ENCODE data around the gene OLIG2.

OLIG2 gene

DNA sequence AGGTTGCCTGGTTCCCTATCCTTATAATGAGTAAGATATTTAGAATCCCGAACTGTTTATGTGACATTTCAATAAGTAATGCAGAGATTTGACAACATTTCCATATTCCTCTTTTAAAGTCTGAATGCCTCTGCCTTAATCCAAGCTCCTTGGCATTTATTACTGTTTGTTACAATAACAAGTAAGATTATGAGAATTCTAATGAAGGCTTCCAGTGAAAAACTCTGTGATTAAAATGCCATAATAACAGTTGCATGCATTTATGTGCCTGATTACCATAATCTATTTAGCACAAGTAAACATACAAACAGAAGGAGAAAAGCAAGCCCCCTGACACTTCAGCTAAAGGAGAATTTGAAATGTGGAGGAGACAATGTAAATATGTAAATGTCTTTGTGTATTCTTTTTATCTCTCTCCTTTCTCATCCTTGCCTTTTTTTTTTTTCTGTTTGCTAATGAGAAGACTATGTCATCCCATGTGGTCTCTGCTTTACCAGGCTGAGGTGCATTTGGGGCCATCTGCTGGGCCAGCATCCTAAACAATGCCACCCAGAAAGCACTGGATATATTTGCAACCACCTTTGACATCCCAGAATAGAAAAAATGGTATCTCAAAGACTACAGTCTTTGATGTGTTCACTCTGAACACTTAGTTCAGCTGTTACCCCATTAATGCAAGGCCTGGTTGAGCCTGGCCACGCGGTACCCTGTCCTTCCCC is 17.2 kb upstream of the OLIG2 start:
- CTCF ChIA-PET = interaction anchor here (0.5 kb wide), 1 partner anchor 40 kb away, joined by 3 read pairs; no protein-coding TSS in a partner anchor

DNA sequence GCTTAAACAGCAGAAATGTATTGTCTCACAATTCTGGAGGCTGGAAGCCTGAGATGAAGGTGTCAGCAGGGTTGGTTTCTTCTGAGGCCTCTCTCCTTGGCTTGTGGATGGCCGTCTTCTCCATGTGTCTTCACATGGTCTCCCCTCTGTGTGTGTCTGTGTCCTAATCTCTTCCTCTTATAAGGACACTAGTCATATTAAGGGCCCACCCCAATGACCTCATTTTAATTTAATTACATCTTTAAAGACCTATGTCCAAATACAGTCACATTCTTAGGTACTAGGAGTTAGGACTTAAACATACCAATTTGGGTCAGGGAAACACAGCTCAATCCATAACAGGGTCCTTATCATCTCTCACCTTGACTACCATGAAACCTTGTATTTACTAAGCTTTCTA is 14.8 kb upstream of the OLIG2 start:
- POLR2A ChIA-PET = interaction anchor here (0.9 kb wide), 1 partner anchor 15 kb away, joined by 3 read pairs; the partner anchor contains the start of gene OLIG2
- TF ChIP-seq BHLHE40 (IDR thresholded peaks at IDR 0.05; ENCODE audit: borderline replicate concordance) = no peak
- CTCF ChIA-PET = no interaction called here
- DNase-seq (ENCODE audit: extremely low spot score) = no peak

More for the DNA sequence above, 17.2 kb upstream of the OLIG2 start:
- POLR2A ChIA-PET = interaction anchor here (0.6 kb wide), 1 partner anchor 50 kb away, joined by 3 read pairs; no protein-coding TSS in a partner anchor
- DNase-seq (ENCODE audit: extremely low spot score) = no peak
- TF ChIP-seq ARNT (IDR thresholded peaks at IDR 0.05) = no peak
- TF ChIP-seq FOXM1 (IDR thresholded peaks at IDR 0.05; ENCODE audit: borderline replicate concordance) = no peak
- no peak for TF ChIP-seq CTBP1 (IDR thresholded peaks at IDR 0.05; ENCODE audit: borderline replicate concordance)
- TF ChIP-seq, protein P1, sequence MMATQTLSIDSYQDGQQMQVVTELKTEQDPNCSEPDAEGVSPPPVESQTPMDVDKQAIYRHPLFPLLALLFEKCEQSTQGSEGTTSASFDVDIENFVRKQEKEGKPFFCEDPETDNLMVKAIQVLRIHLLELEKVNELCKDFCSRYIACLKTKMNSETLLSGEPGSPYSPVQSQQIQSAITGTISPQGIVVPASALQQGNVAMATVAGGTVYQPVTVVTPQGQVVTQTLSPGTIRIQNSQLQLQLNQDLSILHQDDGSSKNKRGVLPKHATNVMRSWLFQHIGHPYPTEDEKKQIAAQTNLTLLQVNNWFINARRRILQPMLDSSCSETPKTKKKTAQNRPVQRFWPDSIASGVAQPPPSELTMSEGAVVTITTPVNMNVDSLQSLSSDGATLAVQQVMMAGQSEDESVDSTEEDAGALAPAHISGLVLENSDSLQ (IDR thresholded peaks at IDR 0.05) = no peak
- no peak for TF ChIP-seq LEF1 (IDR thresholded peaks at IDR 0.05; ENCODE audit: borderline replicate concordance)
- no peak for TF ChIP-seq TARDBP (IDR thresholded peaks at IDR 0.05)
- TF ChIP-seq HDGF (IDR thresholded peaks at IDR 0.05; ENCODE audit: borderline replicate concordance) = no peak
- TF ChIP-seq ELF4 (IDR thresholded peaks at IDR 0.05) = no peak
- TF ChIP-seq FOXA1 (IDR thresholded peaks at IDR 0.05) = no peak
- no peak for TF ChIP-seq SUZ12 (IDR thresholded peaks at IDR 0.05)
- TF ChIP-seq SP1 (IDR thresholded peaks at IDR 0.05) = no peak
- TF ChIP-seq ZNF384 (IDR thresholded peaks at IDR 0.05) = no peak
- no peak for TF ChIP-seq NFRKB (IDR thresholded peaks at IDR 0.05)
- TF ChIP-seq BHLHE40 (IDR thresholded peaks at IDR 0.05; ENCODE audit: borderline replicate concordance) = no peak
- TF ChIP-seq L3MBTL2 (conservative IDR thresholded peaks at IDR 0.05) = no peak
- no peak for TF ChIP-seq FOXK2 (IDR thresholded peaks at IDR 0.05)

DNA sequence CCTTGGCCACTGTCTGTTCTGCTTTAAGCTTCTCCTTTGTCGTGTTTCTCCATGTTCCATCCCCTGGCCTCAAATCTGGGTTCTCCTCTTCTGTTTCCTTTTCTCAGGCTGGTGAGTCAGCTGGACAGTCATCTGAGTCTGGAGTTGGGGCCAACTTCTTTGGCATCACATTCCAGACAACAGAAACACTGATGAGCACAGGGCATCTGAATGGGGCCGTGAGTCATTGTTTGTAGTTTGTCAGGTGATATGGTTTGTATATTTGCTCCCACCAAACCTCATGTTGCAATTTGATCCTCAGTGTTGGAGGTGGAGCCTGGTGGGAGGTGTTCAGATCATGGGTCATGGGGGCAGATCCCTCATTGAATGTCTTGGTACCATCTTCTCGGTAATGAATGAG is 14.3 kb upstream of the OLIG2 start:
- CTCF ChIA-PET = no interaction called here
- POLR2A ChIA-PET = interaction anchor here (0.9 kb wide), 1 partner anchor 14 kb away, joined by 3 read pairs; the partner anchor contains the start of gene OLIG2
- TF ChIP-seq ELF4 (IDR thresholded peaks at IDR 0.05) = no peak
- TF ChIP-seq SP1 (IDR thresholded peaks at IDR 0.05) = no peak
- DNase-seq (ENCODE audit: extremely low spot score) = no peak

DNA sequence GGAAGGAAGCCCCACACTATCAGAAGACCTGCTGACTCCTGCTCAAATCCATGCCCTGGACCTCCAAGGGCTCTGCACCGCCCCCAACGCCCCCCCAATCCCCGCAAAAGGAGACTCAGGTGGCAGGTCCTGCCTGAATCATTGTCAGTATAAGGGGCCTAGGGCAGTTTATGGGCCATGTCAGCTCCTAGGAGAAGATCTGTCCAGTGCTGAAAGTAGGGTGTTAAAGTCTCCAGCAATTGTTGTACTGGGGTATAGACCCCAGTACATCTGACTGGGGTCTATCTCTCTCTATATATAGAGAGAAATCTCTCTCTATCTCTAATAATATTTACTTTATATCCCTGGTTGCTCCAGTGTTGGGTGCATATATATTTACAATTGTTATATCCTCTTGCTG is 12.1 kb upstream of the OLIG2 start:
- POLR2A ChIA-PET = interaction anchor here (1.3 kb wide), 1 partner anchor 12 kb away, joined by 3 read pairs; the partner anchor contains the start of gene OLIG2
- no peak for DNase-seq (ENCODE audit: extremely low spot score)
- TF ChIP-seq SUZ12 (IDR thresholded peaks at IDR 0.05) = no peak
- TF ChIP-seq LEF1 (IDR thresholded peaks at IDR 0.05; ENCODE audit: borderline replicate concordance) = no peak
- TF ChIP-seq TARDBP (IDR thresholded peaks at IDR 0.05) = no peak
- no peak for TF ChIP-seq FOXK2 (IDR thresholded peaks at IDR 0.05)
- no peak for TF ChIP-seq SP1 (IDR thresholded peaks at IDR 0.05)
- TF ChIP-seq CTBP1 (IDR thresholded peaks at IDR 0.05; ENCODE audit: borderline replicate concordance) = no peak
- TF ChIP-seq FOXM1 (IDR thresholded peaks at IDR 0.05; ENCODE audit: borderline replicate concordance) = no peak
- no peak for TF ChIP-seq FOXA1 (IDR thresholded peaks at IDR 0.05)
- no peak for TF ChIP-seq ARNT (IDR thresholded peaks at IDR 0.05)
- no peak for TF ChIP-seq HDGF (IDR thresholded peaks at IDR 0.05; ENCODE audit: borderline replicate concordance)
- TF ChIP-seq NFRKB (IDR thresholded peaks at IDR 0.05) = no peak
- no peak for TF ChIP-seq BHLHE40 (IDR thresholded peaks at IDR 0.05; ENCODE audit: borderline replicate concordance)
- TF ChIP-seq, protein P1 (IDR thresholded peaks at IDR 0.05) = no peak
- CTCF ChIA-PET = no interaction called here

DNA sequence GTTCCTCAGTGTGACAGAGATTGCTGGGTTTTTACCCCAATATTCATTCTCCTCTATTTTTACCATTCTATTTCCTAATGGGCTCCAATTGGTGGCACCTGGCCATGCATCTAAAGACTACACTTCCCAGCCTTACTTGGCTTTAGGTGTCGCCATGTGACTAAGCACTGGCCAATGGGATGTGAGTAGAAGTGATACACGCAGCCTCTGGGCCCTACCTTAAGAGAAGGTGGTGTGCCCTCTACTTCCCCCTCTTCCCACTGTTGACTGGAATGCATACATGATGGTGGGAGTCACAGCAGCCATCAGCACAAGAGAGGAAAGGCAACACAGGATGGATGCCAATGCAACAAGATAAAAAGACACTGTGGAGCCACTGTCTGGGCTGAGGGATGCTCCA is 11.4 kb upstream of the OLIG2 start:
- POLR2A ChIA-PET = no interaction called here
- TF ChIP-seq, protein P1 (IDR thresholded peaks at IDR 0.05) = no peak
- TF ChIP-seq FOXM1 (IDR thresholded peaks at IDR 0.05; ENCODE audit: borderline replicate concordance) = no peak
- no peak for TF ChIP-seq BHLHE40 (IDR thresholded peaks at IDR 0.05; ENCODE audit: borderline replicate concordance)
- TF ChIP-seq SUZ12 (IDR thresholded peaks at IDR 0.05) = no peak
- TF ChIP-seq ELF4 (IDR thresholded peaks at IDR 0.05) = no peak
- TF ChIP-seq CTBP1 (IDR thresholded peaks at IDR 0.05; ENCODE audit: borderline replicate concordance) = no peak
- TF ChIP-seq ZNF384 (IDR thresholded peaks at IDR 0.05) = no peak
- no peak for TF ChIP-seq ARNT (IDR thresholded peaks at IDR 0.05)
- TF ChIP-seq NFRKB (IDR thresholded peaks at IDR 0.05) = no peak
- TF ChIP-seq FOXK2 (IDR thresholded peaks at IDR 0.05) = no peak
- no peak for TF ChIP-seq LEF1 (IDR thresholded peaks at IDR 0.05; ENCODE audit: borderline replicate concordance)
- TF ChIP-seq SP1 (IDR thresholded peaks at IDR 0.05) = no peak
- no peak for TF ChIP-seq HDGF (IDR thresholded peaks at IDR 0.05; ENCODE audit: borderline replicate concordance)
- no peak for TF ChIP-seq TARDBP (IDR thresholded peaks at IDR 0.05)
- no peak for TF ChIP-seq FOXA1 (IDR thresholded peaks at IDR 0.05)
- TF ChIP-seq L3MBTL2 (conservative IDR thresholded peaks at IDR 0.05) = no peak
- no peak for DNase-seq (ENCODE audit: extremely low spot score)
- CTCF ChIA-PET = no interaction called here

DNA sequence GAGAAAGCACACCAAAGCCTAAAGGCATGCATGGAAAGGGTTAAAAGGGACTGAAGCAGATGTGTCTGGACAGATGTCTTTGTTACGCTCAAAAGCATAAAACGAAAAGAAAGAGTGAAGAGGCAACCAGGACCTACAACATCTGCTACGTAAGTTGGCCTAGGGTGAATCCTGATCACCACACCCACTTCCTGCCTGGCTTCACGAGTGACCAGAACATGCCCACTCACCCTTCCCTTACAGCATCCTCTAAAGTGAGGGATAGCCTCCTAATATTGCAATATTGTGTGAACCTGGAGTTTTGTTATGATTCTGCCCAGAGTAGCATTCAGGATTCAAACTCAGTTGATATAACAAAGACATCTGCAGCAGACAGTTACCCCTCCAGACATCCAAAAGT is 10.6 kb upstream of the OLIG2 start:
- no peak for DNase-seq (ENCODE audit: extremely low spot score)
- CTCF ChIA-PET = no interaction called here
- TF ChIP-seq, protein P1 (IDR thresholded peaks at IDR 0.05) = no peak
- POLR2A ChIA-PET = no interaction called here

Data from HEK293T (cell line).